G401 (cell line): ENCODE measurements around the gene THADA. TPM values are rescaled to one million over a fixed set of nuclear protein-coding genes. Genes with fewer than 3 reads are reported as not detected.

ENCODE experiments used
- DNase-seq: peaks from one replicate; pipeline ENCODE4 v3.0.0-alpha.2; 2015; ENCODE audit warnings: low spot score
- in situ Hi-C: cut with HindIII; loops from 2 replicates; pipeline ENCODE4 v1.10.0; 2016; ENCODE audit warnings: low sequenced_read_pairs, mixed read lengths
- total RNA-seq: library from RNA; depleted of rRNA; stranded (reverse); fragments of >200 nt; shearing (Covaris generic); gene quantifications from 2 replicates; pipeline ENCODE4 v1.2.3, GENCODE V29; 2014

THADA gene
- total RNA-seq, 1 experiment from 2014 or later, result 35.9 TPM

DNA sequence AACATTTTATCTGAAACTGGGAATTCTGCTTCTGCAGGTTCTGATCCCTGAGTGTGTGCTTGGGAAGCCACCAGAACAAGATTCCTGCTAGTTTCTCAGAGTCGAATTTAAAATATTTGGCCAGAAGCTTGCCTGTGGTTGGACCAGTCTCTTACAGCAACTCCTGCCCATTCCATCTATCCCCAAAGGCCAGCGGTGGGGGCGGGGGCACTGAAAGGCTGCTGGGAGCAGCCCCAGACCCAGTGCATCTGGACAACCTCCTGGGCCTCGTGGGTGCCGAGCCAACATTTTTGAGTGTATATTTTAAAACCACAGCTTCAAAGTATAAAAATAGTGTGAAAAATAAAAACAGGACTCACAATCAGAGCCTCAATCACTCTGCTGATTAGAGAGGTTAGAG, 330.8 kb downstream of the THADA start:
- in situ Hi-C loops, result no loop called here
- DNase-seq, result no peak

DNA sequence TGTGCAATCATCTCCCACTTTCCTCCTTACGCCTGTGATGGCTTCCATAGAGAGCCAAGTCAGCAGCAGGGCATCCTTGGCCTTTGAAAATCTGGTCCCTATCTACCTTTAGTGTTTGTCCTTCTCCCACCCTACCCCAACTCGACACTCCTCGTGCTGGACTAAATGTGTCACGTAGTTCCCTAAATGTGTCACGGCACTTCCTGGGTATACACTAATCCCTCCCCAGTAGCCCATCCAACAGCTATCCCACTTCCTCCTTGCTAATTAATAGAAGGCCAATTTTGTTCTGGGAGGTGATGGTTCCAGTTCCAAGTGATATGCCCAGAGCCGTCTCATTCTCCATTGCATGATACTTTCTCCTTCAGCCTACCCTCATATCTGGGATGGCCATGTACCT, 332.9 kb downstream of the THADA start:
- in situ Hi-C loops, result no loop called here
- DNase-seq, result no peak

DNA sequence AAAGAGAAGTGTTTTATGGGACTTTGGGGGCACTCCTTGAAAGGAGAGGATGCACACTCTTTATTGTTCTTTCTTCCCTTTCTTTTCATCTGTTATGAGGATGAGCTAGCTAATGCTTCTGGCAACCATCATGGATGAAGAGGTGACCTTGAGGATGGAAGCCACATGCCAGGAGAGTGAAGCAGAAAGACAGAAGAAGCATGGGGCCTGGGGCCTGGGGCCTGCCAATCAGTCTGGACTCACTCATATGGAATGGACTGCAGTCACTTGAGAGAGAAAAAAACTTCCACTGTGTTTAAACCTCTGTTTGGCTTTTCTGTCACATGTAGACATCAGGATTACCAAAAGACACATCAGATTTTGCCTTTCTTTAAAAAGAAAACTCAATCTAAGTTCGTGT, 333.6 kb downstream of the THADA start:
- DNase-seq, result no peak
- in situ Hi-C loops, result no loop called here

DNA sequence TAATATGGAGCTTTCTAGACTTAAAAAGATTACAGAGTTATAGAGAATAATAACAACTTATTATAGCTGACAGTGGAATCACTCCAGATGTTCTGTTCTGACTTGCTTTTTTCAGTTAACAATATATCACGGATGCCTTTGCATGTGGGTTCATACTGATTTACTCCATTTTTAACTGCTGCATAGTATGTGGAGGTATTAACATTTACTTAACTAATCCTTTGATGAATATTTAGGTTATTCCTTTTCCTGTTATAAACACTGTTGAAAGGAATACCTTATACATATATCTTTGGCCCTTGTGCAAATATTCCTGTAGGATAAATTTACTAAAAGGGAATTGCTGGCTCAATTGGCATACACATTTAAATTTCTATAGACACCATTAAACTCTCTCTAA, 336.3 kb downstream of the THADA start:
- DNase-seq, result no peak
- in situ Hi-C loops, result no loop called here

DNA sequence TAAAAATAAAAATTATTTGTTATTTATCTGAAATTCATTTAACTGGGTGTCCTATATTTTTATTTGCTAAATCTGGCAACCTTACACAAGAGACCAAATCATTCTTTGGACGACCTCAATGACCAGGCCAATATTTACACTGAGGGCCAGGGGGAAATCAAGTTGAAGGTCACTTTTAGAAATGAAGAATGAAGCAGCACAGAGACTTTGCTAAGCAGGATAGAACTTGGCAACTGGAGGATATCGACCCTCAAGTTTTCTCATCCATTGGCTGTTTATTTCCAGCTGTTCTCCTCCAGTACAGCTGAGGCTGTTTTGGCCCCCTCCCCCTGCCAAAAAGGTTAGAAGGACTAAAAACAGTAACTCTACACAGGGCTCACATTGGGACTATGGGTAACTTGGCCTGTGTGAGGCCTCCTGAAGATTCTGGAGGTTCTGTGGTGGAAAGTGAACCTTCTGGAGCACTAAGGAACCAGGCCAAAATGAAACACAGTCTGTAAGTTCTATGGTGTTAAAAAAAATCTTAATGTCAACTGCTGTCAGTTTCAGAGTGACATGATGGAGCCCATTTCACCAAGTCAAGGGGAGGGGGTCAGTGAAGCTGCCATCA, 337.2 kb downstream of the THADA start:
- in situ Hi-C loops, result no loop called here
- no peak for DNase-seq

DNA sequence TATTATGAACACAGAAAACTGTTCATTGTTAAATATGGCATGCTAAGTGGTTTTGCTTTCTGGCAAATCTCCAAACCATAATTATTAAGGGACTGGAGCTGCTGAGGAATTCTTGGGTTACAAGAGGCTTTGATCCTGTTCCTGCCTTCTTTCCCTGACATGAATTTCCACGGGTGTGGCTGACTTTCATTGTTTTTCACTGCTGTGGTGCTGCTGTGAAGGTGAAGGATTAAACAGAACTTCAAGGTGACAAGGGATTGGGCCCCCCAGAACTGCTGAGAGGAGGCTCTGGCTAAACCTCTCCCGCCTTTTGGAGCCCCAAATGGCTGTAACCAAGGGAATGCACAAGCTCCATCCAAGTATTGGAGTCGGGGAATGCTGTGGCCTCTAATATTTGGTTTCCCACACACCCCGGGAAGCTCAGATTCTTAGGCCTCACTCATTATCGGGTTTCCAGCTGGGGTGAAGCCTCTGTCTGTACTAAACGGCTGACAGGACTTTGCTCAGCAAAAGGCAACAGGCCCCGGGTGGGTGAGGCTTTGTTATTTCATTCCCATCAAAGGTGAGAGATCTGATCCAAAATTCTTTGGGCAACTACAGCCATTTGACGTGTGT, 340.4 kb downstream of the THADA start:
- in situ Hi-C loops, result no loop called here

DNA sequence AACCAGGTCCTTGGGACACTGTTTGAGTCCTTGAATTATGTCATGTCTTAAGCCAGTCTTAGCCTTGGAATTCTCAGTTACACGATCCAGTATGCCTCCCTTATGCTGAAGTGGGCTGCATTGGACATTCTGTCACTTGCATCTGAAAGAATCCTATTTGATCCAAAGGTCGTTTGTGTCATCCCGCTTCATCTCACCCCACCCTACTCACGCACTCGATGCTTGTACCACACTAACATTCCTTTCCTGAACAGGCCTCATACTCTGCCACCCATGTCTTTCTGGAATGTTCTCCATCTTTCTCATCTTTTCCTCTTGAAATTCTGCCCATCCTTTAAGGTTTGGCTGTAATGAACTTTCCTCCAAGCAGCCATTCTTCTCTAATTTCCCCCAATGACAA, 341.5 kb downstream of the THADA start:
- in situ Hi-C loops, result no loop called here
- no peak for DNase-seq

More for the DNA sequence above, 340.4 kb downstream of the THADA start:
- no peak for DNase-seq

DNA sequence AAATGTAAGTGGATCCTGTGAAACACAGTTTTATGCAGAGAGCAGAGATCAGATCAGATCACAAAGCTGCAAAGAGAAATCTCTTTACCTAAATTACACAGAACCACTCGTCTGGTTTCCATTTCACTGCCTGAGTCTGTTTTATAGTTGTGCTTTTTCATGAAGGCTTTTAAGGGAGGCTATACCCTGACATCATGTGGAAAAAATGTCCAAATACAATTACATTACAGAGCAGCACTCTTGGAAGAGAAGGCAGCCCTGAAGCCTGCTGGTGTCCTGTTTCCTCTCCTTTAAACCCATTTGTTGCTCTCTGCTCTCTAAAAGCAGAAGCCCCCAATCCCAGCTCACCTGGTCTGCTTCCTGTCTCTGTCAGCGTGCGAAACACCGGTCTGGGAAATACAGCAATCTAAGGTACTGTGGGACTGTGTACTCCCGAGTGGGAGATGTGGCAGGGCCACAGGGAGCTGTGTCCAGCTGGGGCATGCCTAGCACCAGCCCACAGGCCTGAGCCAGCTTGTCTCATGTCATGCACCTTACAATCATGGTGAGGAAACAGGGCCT, 344.6 kb downstream of the THADA start:
- in situ Hi-C loops, result no loop called here
- DNase-seq, result no peak

DNA sequence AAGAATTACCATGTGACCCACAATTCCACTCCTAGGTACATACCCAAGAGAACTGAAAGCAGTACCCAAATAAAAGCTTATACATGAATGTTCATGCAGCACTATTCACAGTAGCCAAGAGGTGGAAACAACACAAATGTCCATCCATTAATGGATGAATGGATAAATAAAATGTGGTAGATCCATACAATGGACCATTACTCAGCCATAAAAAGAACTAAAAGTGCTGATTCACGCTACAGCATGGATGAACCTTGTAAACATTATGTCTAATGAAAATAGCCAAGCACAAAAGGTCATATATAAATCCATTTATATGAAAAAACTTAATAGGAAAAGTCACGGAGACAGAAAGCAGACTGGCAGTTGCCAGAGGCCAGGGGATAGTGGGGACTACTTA, 345.8 kb downstream of the THADA start:
- no peak for DNase-seq
- in situ Hi-C loops, result no loop called here

DNA sequence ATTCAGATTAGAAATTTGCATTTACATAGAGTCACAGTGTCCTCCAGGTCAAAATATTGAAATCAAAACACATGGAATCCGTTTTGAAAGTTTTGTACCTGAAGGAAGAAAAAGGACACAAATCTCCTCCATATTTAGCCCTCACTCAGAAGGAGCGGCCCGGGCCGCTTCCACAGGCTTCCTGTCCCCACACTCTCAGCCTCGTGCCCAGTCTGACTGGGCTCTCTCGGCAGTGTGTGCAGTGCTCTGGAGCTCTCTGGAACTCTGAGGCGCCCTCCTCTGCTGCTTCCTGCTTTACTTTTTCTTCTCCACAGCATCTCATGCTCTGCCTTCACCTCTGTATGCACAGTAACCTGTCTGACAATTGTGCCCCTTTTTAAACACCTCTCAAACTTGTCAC, 347.2 kb downstream of the THADA start:
- in situ Hi-C loops, result no loop called here
- no peak for DNase-seq

DNA sequence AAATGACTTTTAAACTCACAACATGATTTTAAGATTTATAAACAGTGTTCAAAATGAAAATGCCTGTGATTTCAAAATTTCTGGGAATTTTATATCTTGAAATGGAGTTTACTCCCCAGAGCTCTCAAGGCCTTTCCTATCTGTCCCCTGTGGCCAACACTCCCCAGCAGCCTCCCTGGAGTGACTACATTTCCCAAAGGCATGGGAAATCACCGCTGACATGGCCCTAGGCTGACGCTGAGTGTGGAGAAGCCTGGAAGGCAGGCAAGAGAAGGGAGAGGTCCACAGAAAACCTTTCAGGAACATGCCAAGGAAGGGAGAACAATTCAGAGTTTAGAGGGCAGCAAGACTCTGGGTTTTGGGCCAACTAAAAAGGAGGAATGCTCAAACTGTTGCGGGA, 349.2 kb downstream of the THADA start:
- DNase-seq, result no peak
- in situ Hi-C loops, result no loop called here

DNA sequence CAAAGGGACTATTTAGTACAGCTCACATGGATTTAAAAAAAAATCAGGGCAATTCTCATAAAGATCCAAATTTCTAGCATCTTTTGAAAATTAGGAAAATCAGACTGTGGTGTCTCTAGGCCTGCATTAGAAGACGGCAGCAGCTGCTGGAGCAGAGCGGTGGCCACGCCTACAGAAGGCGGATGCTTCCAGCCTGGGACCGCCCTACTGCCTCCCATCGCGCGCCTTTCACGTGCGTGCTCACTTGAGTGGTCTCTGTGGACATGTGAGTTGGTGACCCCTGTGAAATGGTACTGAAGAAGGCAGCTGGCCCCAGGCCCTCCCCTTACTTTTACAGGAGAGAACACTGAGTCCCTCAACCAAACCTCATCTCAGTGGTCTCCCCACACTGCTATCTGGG, 354.3 kb downstream of the THADA start:
- in situ Hi-C loops, result no loop called here
- no peak for DNase-seq

DNA sequence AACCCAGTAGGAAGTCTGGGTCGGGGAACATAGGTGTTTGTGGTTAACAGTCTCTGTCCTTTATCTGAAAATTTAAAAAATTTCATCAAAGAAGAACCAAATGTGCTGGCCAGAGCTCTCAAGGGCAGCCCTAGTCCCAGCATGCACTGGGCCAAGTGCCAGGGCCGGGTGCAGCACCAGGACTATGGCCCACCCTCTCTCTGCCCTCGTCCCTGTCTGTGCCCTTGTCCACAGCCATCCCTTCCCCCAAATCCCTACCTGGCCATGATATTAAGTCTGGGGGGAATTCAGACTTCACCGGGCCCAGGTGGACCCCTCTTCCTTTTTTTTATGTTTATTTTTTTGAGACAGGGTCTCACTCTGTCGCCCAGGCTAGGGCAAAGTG, 355.1 kb downstream of the THADA start:
- in situ Hi-C loops, result no loop called here
- DNase-seq, result no peak

DNA sequence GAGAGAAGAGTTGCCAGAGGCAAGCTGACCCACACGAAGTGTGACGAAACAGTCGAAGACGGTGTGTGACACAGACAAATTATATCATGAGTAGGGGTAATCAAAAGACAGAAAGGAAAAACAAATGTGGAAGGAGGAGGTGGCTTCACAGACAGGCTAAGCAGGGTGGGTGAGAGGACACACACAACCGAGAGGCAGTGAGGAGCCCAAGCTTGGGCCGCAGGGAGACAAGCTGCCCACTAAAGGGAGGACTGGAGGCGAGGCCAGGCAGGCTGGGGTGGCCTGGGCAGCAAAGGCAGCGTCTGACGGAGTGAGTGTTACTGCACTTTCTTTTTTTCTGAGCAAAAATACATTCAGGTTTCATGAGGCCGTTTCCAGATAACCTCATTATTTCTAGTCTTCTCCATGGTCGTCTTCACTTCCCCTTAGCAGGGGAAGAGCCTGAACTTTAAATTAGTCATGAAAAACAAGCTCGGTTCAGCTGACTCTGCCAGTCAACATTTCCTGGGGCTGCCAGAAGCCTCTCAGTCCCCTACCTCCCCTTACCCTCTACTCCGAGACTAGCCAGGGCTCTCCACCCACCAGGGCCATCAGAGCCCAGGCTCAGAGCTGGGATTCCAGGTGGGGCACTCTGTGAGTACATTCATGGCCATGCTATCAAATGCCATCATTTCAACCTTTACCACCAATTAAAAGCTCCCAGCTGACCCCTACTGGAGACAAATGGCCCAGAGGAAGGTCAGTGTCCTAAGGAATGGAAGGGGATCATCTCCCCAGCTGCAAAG, 355.7 kb downstream of the THADA start:
- no peak for DNase-seq
- in situ Hi-C loops, result no loop called here

DNA sequence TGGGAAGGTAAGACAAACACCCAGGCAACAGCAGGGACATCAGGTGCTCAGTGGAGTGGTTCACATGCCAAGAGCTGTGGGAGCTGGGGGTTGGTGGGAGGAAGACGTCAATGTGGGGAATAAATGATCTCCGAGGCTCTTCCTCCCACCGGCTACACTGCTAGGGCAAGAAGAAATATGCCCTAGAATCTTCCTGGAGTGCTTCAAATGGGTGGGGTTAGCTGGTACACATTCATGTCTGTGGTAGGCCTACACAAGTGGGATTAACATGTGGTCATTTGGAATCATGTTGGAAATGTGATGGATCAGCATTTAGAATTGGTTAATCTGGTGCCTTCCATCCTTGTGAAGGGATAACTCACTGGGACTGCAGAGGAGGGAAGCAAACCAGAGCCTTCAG, 357.0 kb downstream of the THADA start:
- no peak for DNase-seq
- in situ Hi-C loops, result no loop called here

DNA sequence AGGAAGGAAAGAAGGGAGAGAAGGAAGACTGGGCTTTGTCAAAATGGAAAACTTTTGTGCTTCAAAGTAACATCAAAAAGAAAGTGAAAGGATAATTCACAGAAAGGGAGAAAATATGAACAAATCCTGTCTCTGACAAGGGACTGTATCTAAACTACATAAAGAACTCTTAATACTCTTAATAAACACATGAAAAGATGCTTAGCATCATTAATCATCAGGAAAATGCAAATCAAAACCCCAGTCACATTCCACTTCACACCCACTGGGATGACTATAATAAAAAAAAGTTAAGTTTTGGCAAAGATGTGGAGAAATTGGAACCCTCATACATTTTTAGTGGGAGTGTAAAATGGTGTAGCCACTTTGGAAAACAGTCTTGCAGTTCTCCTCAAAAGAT, 357.7 kb downstream of the THADA start:
- DNase-seq, result no peak
- in situ Hi-C loops, result no loop called here

DNA sequence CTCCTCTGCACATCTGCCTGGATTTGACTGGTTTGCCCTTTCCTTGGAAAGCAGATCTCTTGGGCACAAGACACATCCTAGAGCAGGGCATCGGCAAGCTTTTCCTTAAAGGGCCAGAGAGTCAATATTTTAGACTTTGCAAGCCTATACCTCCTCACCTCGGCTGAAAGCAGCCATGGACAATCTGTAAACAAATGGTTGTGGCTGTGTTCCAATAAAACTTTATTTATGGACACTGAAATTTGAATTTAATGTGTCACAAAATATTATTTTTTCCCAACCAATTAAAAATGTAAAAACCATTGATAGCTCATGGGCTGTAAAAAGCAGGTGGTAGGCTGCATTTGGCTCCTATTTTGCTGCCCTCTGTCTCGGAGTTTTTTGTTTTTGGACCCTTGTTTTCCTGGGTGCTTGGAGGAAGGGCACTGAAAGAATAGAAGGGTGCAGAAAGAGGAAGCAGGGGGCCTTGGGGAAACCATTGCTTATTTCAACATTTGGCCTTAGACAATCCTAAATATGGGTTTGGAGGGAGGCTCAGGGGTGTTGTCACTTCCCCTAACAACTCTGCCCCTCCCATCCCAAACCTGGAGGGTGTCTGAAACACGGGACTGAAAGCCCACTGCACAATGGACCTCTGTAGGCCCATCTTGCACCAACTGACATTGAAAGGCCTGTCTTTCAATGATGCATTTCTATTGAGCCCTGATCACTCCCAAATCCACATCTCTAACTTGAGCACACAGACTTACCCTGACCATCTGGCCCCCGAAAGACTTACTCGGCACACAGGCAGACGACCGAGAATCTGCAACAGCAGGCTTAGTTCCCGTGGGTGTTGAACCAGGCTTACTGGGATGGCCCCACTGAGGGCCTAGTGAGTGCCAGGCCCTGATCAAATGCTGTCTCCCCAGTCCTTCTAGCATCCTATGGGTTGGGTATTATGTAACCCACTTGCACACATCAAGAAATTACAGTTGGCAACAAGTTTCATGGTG, 362.3 kb downstream of the THADA start:
- no peak for DNase-seq
- in situ Hi-C loops, result no loop called here

DNA sequence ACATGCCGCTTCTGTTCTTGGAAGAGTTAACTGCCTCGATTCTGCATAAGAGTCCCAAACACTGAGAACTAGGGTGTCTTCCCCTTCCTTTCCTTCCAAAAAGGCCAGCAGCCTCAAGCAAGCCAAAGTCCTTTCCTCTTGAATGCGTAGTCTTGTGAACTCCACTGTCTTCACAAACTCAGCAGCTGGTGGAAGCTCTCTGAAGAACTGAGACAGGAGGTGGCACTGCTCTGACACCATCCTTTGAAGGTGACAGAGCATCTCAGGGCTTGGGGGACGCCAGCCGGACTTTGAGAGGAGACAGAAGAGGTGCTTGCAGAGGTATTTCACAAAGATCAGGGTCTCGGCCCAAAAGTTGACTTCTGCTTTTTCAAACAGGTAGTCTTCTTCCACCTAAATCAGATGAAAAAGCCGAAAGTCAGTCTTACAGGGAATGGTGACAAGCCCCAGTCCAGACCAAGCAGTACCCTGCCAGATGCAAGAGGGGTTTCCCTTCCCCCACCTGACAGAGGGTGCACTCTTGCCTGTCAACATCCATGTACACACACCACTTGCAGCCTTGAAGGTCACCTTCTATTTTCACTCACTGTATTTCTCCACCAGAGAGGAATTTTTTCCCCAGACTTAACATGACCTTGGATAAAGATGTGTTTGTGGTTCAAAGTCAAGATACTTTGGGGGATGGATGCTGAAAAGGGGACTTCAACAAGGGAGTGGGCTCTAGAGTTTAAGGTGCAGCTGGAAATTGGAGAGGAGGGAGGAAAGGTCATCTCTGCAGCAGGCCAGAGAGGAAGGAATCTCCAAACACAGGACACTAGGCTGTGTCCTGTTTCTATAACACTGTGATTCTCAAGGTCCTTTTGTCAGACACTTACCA, 364.6 kb downstream of the THADA start:
- in situ Hi-C loops, result no loop called here

More for the DNA sequence above, 364.6 kb downstream of the THADA start:
- DNase-seq, result no peak
